GM12878 (cell line): ENCODE results near the gene SOCS6. TPM values are rescaled to one million over a fixed set of nuclear protein-coding genes. Genes with fewer than 3 reads are reported as not detected.
A peak's percentile ranks its signal among the peaks of the same experiment; 100 is the strongest.

Experiments used
- ATAC-seq: fragments of 200-7000 bp; cut with Tn5 transposase; 3 replicates; pipeline ENCODE4 v1.9.1; 2020; ENCODE audit warnings: mild to moderate bottlenecking, moderate library complexity
- BruUV-seq: library from RNA; stranded (reverse); fragments of 400-500 nt; replicated peaks from 2 replicates; lab custom pipeline; 2021; lab: Mats Ljungman, UMichigan
- CTCF ChIA-PET: fragments of 300-600 bp; sonication (Branson Sonifier 250); formaldehyde crosslinking; extraction: SDS; loops from one replicate; lab custom pipeline; 2021; ENCODE audit warnings: inconsistent platforms; lab: Yijun Ruan, JAX
- POLR2A ChIA-PET: fragments of 350-600 bp; formaldehyde crosslinking; extraction: SDS; loops from one replicate; lab custom pipeline; 2021; ENCODE audit warnings: inconsistent platforms; lab: Charles Lee
- RAD21 ChIA-PET: fragments of 300-600 bp; sonication (Branson Sonifier 250); formaldehyde crosslinking; loops from one replicate; lab custom pipeline; 2023; ENCODE audit warnings: antibody characterized with exemption; ENCODE audit not compliant: unreplicated experiment; lab: Charles Lee
- SMC1A ChIA-PET: fragments of 300-600 bp; sonication (Branson Sonifier 250); formaldehyde crosslinking; loops from one replicate; lab custom pipeline; 2023; ENCODE audit not compliant: unreplicated experiment, uncharacterized antibody; lab: Charles Lee
- DNase-seq: peaks from one replicate; pipeline ENCODE4 v3.0.0-alpha.2; 2011; ENCODE audit warnings: low read depth, low spot score
- FAIRE-seq: peaks from 3 replicates; lab custom pipeline; 2011; peaks lifted over from hg19 to GRCh38; lab: Jason Lieb, UNC
- H2AFZ ChIP-seq: 2 replicates; pipeline ENCODE4 v1.6.0; 2011; ENCODE audit warnings: low read depth, low read length, control low read depth; ENCODE audit not compliant: control insufficient read depth
- H3K27ac ChIP-seq: 2 replicates; pipeline ENCODE4 v1.5.1; 2011; ENCODE audit warnings: control low read depth; ENCODE audit not compliant: control insufficient read depth, insufficient read depth
- H3K27me3 ChIP-seq, 2 experiments: replicated peaks in 1 of 2; 2 replicates each; pipeline versions ENCODE4 v1.6.0 to v1.6.1; 2011; ENCODE audit warnings: low read length in 1 of 2; ENCODE audit not compliant: control insufficient read depth in 2 of 2, insufficient read depth in 2 of 2
- H3K36me3 ChIP-seq, 2 experiments: 2 replicates each; pipeline ENCODE4 v1.5.1; 2011; ENCODE audit warnings: low read length in 1 of 2; ENCODE audit not compliant: control insufficient read depth in 2 of 2, insufficient read depth in 2 of 2
- H3K4me1 ChIP-seq: 2 replicates; pipeline ENCODE4 v1.6.1; 2011; ENCODE audit warnings: mild to moderate bottlenecking, low read length, moderate library complexity, mixed read lengths; ENCODE audit not compliant: control insufficient read depth, insufficient read depth
- H3K4me2 ChIP-seq: 2 replicates; pipeline ENCODE4 v1.6.0; 2011; ENCODE audit warnings: control low read depth; ENCODE audit not compliant: control insufficient read depth, insufficient read depth
- H3K4me3 ChIP-seq: fragments of 200-600 bp; sonication (generic); 2 replicates; pipeline ENCODE4 v1.5.1; 2016
- H3K79me2 ChIP-seq: 2 replicates; pipeline ENCODE4 v1.6.0; 2011; ENCODE audit warnings: low read length; ENCODE audit not compliant: control insufficient read depth, insufficient read depth
- H3K9ac ChIP-seq: 2 replicates; pipeline ENCODE4 v1.8.0; 2011; ENCODE audit warnings: low read length, control low read depth, mixed read lengths; ENCODE audit not compliant: control insufficient read depth, insufficient read depth
- H3K9me3 ChIP-seq: replicated peaks from 3 replicates; pipeline ENCODE4 v1.5.1; 2011; ENCODE audit warnings: mild to moderate bottlenecking, low read length; ENCODE audit not compliant: control insufficient read depth, insufficient read depth
- H4K20me1 ChIP-seq: 2 replicates; pipeline ENCODE4 v1.6.0; 2011; ENCODE audit not compliant: control insufficient read depth, insufficient read depth
- ATF7 ChIP-seq: fragments of 450-650 bp; IDR thresholded peaks from 2 replicates; pipeline ENCODE4 v1.6.1; 2016; ENCODE audit warnings: low read depth, mild to moderate bottlenecking
- MEF2B ChIP-seq: fragments of 450-650 bp; IDR thresholded peaks from 2 replicates; pipeline ENCODE4 v1.6.1; 2018; ENCODE audit warnings: mild to moderate bottlenecking, moderate library complexity; ENCODE audit not compliant: partially characterized antibody, poor library complexity, severe bottlenecking
- NR2C1 ChIP-seq: fragments of 450-650 bp; IDR thresholded peaks from 2 replicates; pipeline ENCODE4 v1.6.1; 2017; ENCODE audit warnings: antibody characterized with exemption, mild to moderate bottlenecking, moderate library complexity
- RAD21 ChIP-seq: IDR thresholded peaks from 2 replicates; pipeline ENCODE4 v1.6.1; 2011; ENCODE audit warnings: mild to moderate bottlenecking, low read depth, low read length, moderate library complexity; ENCODE audit not compliant: insufficient read depth
- RCOR1 ChIP-seq: conservative IDR thresholded peaks from 2 replicates; pipeline ENCODE4 v1.6.1; 2012; ENCODE audit warnings: low read depth, low read length, improper control_type of control experiment
- SPI1 ChIP-seq: IDR thresholded peaks from 2 replicates; pipeline ENCODE4 v1.6.1; 2011; ENCODE audit warnings: low read depth, mild to moderate bottlenecking, low read length, moderate library complexity, borderline replicate concordance; ENCODE audit not compliant: insufficient read depth
- SUZ12 ChIP-seq: fragments of 200-600 bp; sonication (generic); IDR thresholded peaks from one replicate; pipeline ENCODE4 v1.6.1; 2018; ENCODE audit warnings: antibody characterized with exemption, mild to moderate bottlenecking; ENCODE audit not compliant: unreplicated experiment
- TCF12 ChIP-seq: IDR thresholded peaks from 2 replicates; pipeline ENCODE4 v1.6.1; 2011; ENCODE audit warnings: low read depth, mild to moderate bottlenecking, low read length
- TCF7 ChIP-seq: IDR thresholded peaks from 2 replicates; pipeline ENCODE4 v1.6.1; 2014; ENCODE audit warnings: antibody characterized with exemption, borderline replicate concordance
- WGBS: methylation state at CpG from one replicate; pipeline ENCODE4 v1.1.6; 2016; ENCODE audit warnings: low lambda C conversion rate; ENCODE audit not compliant: insufficient replicate concordance, insufficient coverage; ENCODE audit errors: missing lambda C conversion rate; 5-methylcytosine and 5-hydroxymethylcytosine counted together
- in situ Hi-C: fragments of 300-500 bp; cut with MboI; formaldehyde crosslinking; loops from 9 replicates; pipeline ENCODE4 v1.14.3; 2018; ENCODE audit warnings: mixed read lengths
- intact Hi-C: fragments of 100-400 bp; cut with micrococcal nuclease; formaldehyde crosslinking; loops from one replicate; pipeline ENCODE4 v1.14.2; 2022; ENCODE audit not compliant: unreplicated experiment
- polyA plus RNA-seq, 11 experiments: library from polyadenylated mRNA; depleted of rRNA in 4 of 11; unstranded in 6 of 11; stranded (reverse) in 5 of 11; fragments of >200 nt; fragmentation: Nextera tagmentation in 4 of 11; fragmentation: Illumina TruSeq in 1 of 11; extraction: Ambion mirVana in 4 of 11; extraction: Trizol in 1 of 11; gene quantifications; 1 replicate in 1 of 11; 2 replicates in 10 of 11; pipeline versions ENCODE4 v1.2.1 to v1.2.3, GENCODE V29; 2011 to 2016; ENCODE audit warnings: inconsistent platforms in 2 of 11, missing spikeins in 2 of 11, low read depth in 1 of 11
- total RNA-seq, 4 experiments: library from RNA; depleted of rRNA in 3 of 4; stranded (reverse); fragments of >200 nt in 3 of 4; fragmentation: Illumina TruSeq in 1 of 4; extraction: Trizol in 1 of 4; gene quantifications; 2 replicates each; pipeline versions ENCODE4 v1.2.1 to v1.2.3, GENCODE V29; 2013 to 2021
- TF ChIP-seq, protein P1 (sequence below): IDR thresholded peaks from 2 replicates; pipeline ENCODE4 v1.6.1; 2012; ENCODE audit warnings: low read depth, low read length, improper control_type of control experiment
- TF ChIP-seq, protein P2 (sequence below): fragments of 450-650 bp; IDR thresholded peaks from 2 replicates; pipeline ENCODE4 v1.6.1; 2017; ENCODE audit warnings: borderline replicate concordance

Gene SOCS6
- total and polyA plus RNA-seq, 10 of the 15 experiments (the other 5 are each of a cell fraction or from before 2014, with no cell fraction given): 1.6 to 6.1 (median 4.1) TPM

DNA sequence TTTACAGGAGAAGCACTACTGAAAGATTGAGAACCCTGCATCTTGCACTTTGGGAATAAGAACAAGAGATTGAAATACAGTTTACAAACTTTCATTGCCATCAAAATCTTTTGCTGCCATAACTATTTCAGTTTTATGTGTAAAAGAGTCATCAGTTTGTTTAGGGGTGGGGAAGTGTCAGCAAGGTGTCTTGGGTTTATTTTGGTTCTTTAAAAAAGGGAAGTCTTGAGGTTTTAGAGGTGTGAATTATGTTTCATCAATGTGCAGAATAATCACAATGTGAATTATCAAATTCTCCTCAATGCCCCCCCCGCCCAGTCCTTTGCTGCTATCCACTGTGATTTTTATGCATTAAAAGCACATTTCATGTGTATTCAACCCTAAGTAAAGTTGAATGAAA is 37.4 kb downstream of the SOCS6 start:
- CTCF ChIA-PET: no interaction called here
- ATAC-seq: no peak
- BruUV-seq: no TSS peak
- H3K27ac ChIP-seq: no peak overlapping the region
- no peak overlapping the region for H3K4me2 ChIP-seq
- H3K36me3 ChIP-seq: peaks cover 3 to 4% of the 10 kb centered on the region in 2 experiments; a peak in 1 of 4 replicates
- POLR2A ChIA-PET: no interaction called here
- in situ Hi-C loops (no loop called here), intact Hi-C loops (no loop called here)
- no peak for FAIRE-seq
- H3K9me3 ChIP-seq: no peaks in the 10 kb centered on the region; the same call in 2 of the 3 replicates
- RAD21 ChIA-PET: no interaction called here
- H4K20me1 ChIP-seq: no peaks in the 10 kb centered on the region
- H2AFZ ChIP-seq: no peak overlapping the region
- H3K4me1 ChIP-seq: no peaks in the 10 kb centered on the region
- DNase-seq: no peak
- SMC1A ChIA-PET: no interaction called here
- TF ChIP-seq SPI1 (peak; percentile 33; the same call in 1 of the 2 replicates), NR2C1 (no peak), RCOR1 (no peak), RAD21 (no peak), TCF12 (no peak)
- TF ChIP-seq, all 136 proteins: peak for 1
- Histone ChIP-seq H3K79me2 (no peaks in the 10 kb centered on the region; the same call in 1 of the 2 replicates), H3K27me3 (no peaks in the 10 kb centered on the region), H3K9ac (no peak overlapping the region), H3K4me3 (no peak overlapping the region)
- WGBS: 100% methylated on average over 1 of the region's 1 CpG

DNA sequence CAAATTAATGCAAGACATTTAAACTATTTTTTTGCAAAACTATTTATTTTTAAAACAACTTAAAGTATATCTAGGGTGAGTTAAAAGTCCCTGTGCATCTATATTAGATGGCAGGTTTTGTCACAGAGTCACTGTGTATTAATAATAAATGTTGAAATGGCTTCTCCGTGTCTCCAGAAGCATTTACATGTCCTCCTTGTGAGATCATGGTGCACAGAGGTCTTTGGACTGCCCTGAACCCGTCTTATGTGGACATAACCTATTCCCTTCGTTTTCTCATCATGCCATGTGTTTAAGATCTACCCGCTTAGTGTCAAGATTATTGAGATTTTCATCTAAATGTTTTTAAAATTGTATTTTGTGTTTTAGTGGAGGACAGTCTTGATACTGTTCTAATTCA is 39.3 kb downstream of the SOCS6 start:
- intact Hi-C loops (no loop called here), in situ Hi-C loops (no loop called here)
- Histone ChIP-seq H3K27ac (no peak overlapping the region), H3K36me3 (peaks cover 3 to 4% of the 10 kb centered on the region in 2 experiments; a peak in 1 of 4 replicates), H3K9ac (no peak overlapping the region), H3K4me3 (no peak overlapping the region), H4K20me1 (no peaks in the 10 kb centered on the region), H3K4me1 (no peaks in the 10 kb centered on the region), H3K9me3 (no peaks in the 10 kb centered on the region; the same call in 1 of the 3 replicates), H3K79me2 (no peaks in the 10 kb centered on the region), H2AFZ (no peak overlapping the region), H3K4me2 (no peak overlapping the region), H3K27me3 (no peaks in the 10 kb centered on the region)
- TF ChIP-seq ATF7 (no peak), SUZ12 (no peak), TCF7 (no peak), MEF2B (no peak)
- TF ChIP-seq, protein P1, sequence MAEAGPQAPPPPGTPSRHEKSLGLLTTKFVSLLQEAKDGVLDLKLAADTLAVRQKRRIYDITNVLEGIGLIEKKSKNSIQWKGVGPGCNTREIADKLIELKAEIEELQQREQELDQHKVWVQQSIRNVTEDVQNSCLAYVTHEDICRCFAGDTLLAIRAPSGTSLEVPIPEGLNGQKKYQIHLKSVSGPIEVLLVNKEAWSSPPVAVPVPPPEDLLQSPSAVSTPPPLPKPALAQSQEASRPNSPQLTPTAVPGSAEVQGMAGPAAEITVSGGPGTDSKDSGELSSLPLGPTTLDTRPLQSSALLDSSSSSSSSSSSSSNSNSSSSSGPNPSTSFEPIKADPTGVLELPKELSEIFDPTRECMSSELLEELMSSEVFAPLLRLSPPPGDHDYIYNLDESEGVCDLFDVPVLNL: no peak
- TF ChIP-seq, protein P2, sequence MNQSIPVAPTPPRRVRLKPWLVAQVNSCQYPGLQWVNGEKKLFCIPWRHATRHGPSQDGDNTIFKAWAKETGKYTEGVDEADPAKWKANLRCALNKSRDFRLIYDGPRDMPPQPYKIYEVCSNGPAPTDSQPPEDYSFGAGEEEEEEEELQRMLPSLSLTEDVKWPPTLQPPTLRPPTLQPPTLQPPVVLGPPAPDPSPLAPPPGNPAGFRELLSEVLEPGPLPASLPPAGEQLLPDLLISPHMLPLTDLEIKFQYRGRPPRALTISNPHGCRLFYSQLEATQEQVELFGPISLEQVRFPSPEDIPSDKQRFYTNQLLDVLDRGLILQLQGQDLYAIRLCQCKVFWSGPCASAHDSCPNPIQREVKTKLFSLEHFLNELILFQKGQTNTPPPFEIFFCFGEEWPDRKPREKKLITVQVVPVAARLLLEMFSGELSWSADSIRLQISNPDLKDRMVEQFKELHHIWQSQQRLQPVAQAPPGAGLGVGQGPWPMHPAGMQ: no peak
- RAD21 ChIA-PET: no interaction called here
- SMC1A ChIA-PET: no interaction called here
- FAIRE-seq (no peak), DNase-seq (no peak), ATAC-seq (no peak)
- WGBS: 87% methylated on average over 4 of the region's 4 CpGs
- CTCF ChIA-PET: interaction anchor here (0.7 to 1.5 kb wide), 3 partner anchors 10 to 61 kb away, joined by 3 read pairs; no protein-coding TSS in a partner anchor
- POLR2A ChIA-PET: no interaction called here
- no TSS peak for BruUV-seq
